Measurements from ENCODE around the gene CMIP. TPM values are rescaled to one million over a fixed set of nuclear protein-coding genes. Genes with fewer than 3 reads are reported as not detected.

CMIP gene
- total RNA-seq, 4 donors from 2014 or later, result 16.7 to 104 (median 43.6) TPM

GRCh38 chr16:81470796-81471636, 26.4 kb downstream of the CMIP start:
- intact Hi-C loops (cut with DNase I; ENCODE audit: low total_unique reads), result no loop called here
- H3K4me3 ChIP-seq, result no peak overlapping the region
- no peaks in the 10 kb centered on the region for H3K27me3 ChIP-seq
- DNase-seq, result no peak
- H3K4me1 ChIP-seq, result peaks cover 0 to 14% of the 10 kb centered on the region in 2 donors
- H3K36me3 ChIP-seq, result no peaks in the 10 kb centered on the region
- H3K27ac ChIP-seq, result no peak overlapping the region
- H3K9me3 ChIP-seq, result no peaks in the 10 kb centered on the region
- no peak for TF ChIP-seq CTCF (IDR thresholded peaks at IDR 0.05)
- TF ChIP-seq POLR2A (IDR thresholded peaks at IDR 0.05), result no peak

DNA sequence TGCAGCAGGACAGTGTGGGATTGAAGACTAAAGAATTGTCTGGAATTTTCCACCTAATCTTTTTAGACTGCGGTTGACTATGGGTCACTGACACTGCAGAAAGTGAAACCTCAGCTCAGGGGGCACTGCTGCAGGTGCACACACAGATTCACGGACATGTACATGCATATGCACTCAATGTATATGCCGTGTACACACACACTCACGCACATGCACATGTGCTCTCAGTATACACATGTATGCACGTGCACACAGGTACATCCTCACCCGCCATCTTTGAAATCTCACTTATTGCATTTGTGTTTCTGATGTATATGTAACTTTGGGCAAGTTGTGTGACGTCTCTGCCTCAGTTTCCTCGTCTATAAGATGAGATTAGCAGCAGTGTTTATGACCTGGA, 27.3 kb downstream of the CMIP start:
- peaks cover 0 to 14% of the 10 kb centered on the region in 2 donors for H3K4me1 ChIP-seq
- no peak for DNase-seq
- TF ChIP-seq POLR2A (IDR thresholded peaks at IDR 0.05), result no peak
- no peak for TF ChIP-seq CTCF (IDR thresholded peaks at IDR 0.05)
- intact Hi-C loops (cut with DNase I; ENCODE audit: low total_unique reads), result no loop called here
- H3K36me3 ChIP-seq, result no peaks in the 10 kb centered on the region
- H3K27me3 ChIP-seq, result no peaks in the 10 kb centered on the region
- H3K4me3 ChIP-seq, result no peak overlapping the region
- no peak overlapping the region for H3K27ac ChIP-seq
- H3K9me3 ChIP-seq, result no peaks in the 10 kb centered on the region

- TF ChIP-seq POLR2A (IDR thresholded peaks at IDR 0.05), result no peak
- no peak for TF ChIP-seq CTCF (IDR thresholded peaks at IDR 0.05)
- intact Hi-C loops (cut with DNase I; ENCODE audit: low total_unique reads), result no loop called here
- no peak overlapping the region for H3K4me3 ChIP-seq
- H3K9me3 ChIP-seq, result no peaks in the 10 kb centered on the region
- no peaks in the 10 kb centered on the region for H3K27me3 ChIP-seq
- no peaks in the 10 kb centered on the region for H3K36me3 ChIP-seq
- DNase-seq, result no peak
- no peak overlapping the region for H3K27ac ChIP-seq
- peaks cover 0 to 14% of the 10 kb centered on the region in 2 donors for H3K4me1 ChIP-seq
These were observed 27.8 kb downstream of the CMIP start for GRCh38 chr16:81472391-81472790.

DNA sequence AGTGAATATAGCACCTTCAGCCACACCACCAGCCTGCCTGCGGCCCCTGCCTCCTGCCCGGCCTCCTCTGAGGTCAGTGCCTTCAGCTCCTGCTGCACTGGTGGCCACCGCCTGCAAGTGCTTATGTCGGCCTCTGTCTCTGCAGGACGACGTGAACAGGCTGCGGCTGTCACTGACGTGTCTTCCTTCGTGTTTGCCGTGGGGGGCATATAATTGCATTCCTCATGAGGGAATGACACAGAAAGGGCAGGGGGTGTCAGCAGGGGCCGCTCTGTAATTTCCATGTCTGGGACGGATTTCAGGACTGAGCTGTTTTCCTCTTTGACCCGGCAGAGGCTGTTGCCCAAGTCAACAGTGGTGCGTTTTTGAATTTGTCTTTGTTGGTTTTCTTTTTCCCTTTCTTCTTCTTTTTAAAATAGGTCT, 28.5 kb downstream of the CMIP start:
- Histone ChIP-seq H3K36me3 (no peaks in the 10 kb centered on the region), H3K9me3 (no peaks in the 10 kb centered on the region), H3K4me1 (peaks cover 0 to 14% of the 10 kb centered on the region in 2 donors), H3K27ac (peak overlapping the region; percentile 12 to 38), H3K4me3 (no peak overlapping the region), H3K27me3 (no peaks in the 10 kb centered on the region)
- no peak for DNase-seq
- TF ChIP-seq CTCF (IDR thresholded peaks at IDR 0.05) (no peak), POLR2A (IDR thresholded peaks at IDR 0.05) (no peak)
- intact Hi-C loops (cut with DNase I; ENCODE audit: low total_unique reads), result no loop called here

GRCh38 chr16:81473558-81473957, 28.9 kb downstream of the CMIP start:
- intact Hi-C loops (cut with DNase I; ENCODE audit: low total_unique reads), result no loop called here

More at GRCh38 chr16:81473558-81473957, 28.9 kb downstream of the CMIP start:
- H3K27ac ChIP-seq, result peak overlapping the region; percentile 52 to 55
- TF ChIP-seq CTCF (IDR thresholded peaks at IDR 0.05) (no peak), POLR2A (IDR thresholded peaks at IDR 0.05) (no peak)
- no peak for DNase-seq
- no peaks in the 10 kb centered on the region for H3K27me3 ChIP-seq
- H3K4me3 ChIP-seq, result no peak overlapping the region
- H3K36me3 ChIP-seq, result no peaks in the 10 kb centered on the region
- peaks cover 0 to 14% of the 10 kb centered on the region in 2 donors for H3K4me1 ChIP-seq
- no peaks in the 10 kb centered on the region for H3K9me3 ChIP-seq
